ENCODE measurements around the gene WNT8A. TPM values are rescaled to one million over a fixed set of nuclear protein-coding genes. Genes with fewer than 3 reads are reported as not detected.

The WNT8A gene
- total and polyA plus RNA-seq, 2 of the 8 experiments (the other 6 are each of a cell fraction or from before 2014, with no cell fraction given), result 0.06 TPM; not detected in 1

DNA sequence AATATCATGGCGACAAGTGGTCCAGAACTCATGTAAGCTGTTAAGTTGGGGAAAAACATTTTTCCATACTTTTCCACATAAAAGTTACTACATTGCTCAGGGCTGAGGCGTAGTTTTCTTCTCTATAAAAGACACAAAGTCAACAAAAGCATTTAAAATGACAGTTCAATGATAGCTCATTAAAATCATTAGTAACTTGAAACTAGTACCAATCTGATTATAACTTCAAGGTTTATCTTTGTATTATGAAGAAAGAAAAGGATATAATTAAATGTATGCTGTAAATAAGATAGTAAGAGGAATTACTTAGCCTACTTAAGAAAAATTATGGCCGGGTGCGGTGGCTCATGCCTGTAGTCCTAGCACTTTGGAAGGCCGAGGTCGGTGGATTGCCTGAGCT, 45.5 kb downstream of the WNT8A start:
- no peak overlapping the region for H2AFZ ChIP-seq (ENCODE audit: low read length)
- ChIA-PET POLR2A (ENCODE audit: partially characterized antibody) (interaction anchor here (0.9 kb wide), 1 partner anchor 376 kb away, joined by 3 read pairs; the partner anchor contains the start of gene HNRNPA0), CTCF (ENCODE audit: partially characterized antibody) (interaction anchor here (0.7 to 8.4 kb wide), 6 partner anchors 19 to 219 kb away, joined by 3 to 288 read pairs (median 6); partner anchors contain the start of gene WNT8A)
- H3K18ac ChIP-seq (ENCODE audit: extremely low read depth, low read length), result no peak overlapping the region
- no peak overlapping the region for H3K14ac ChIP-seq (ENCODE audit: insufficient read length)
- no peak overlapping the region for H2BK120ac ChIP-seq (replicated peaks; ENCODE audit: low read depth, low read length)
- H3K23ac ChIP-seq (ENCODE audit: insufficient read length), result no peak overlapping the region
- DNase-seq (ENCODE audit: low read depth in 1 of 2, low spot score in 2 of 2) (no peak), FAIRE-seq (no peak)
- no peak overlapping the region for H3K4me3 ChIP-seq (ENCODE audit: extremely low read depth in 1 of 4, insufficient read depth in 2 of 4, low read depth in 3 of 4, low read length in 4 of 4)
- no peak overlapping the region for H3K27ac ChIP-seq (ENCODE audit: low read depth, low read length)
- no peaks in the 10 kb centered on the region for H3K79me1 ChIP-seq (ENCODE audit: low read depth, low read length)
- no peaks in the 10 kb centered on the region for H3K79me2 ChIP-seq (ENCODE audit: control insufficient read depth in 1 of 2, insufficient read depth in 2 of 2, low read length in 2 of 2)
- no peak overlapping the region for H2BK5ac ChIP-seq (ENCODE audit: low read depth, low read length)
- H3K56ac ChIP-seq (replicated peaks; ENCODE audit: insufficient read length, low read depth, low read length), result no peak overlapping the region
- H4K8ac ChIP-seq (ENCODE audit: extremely low read depth, insufficient read depth, low read length), result no peak overlapping the region
- H2AK5ac ChIP-seq (ENCODE audit: low read depth, low read length), result no peak overlapping the region
- H3K36me3 ChIP-seq (ENCODE audit: control insufficient read depth in 2 of 4, insufficient read depth in 4 of 4, low read length in 3 of 4), result no peaks in the 10 kb centered on the region
- H3K9ac ChIP-seq (replicated peaks in 1 of 4; ENCODE audit: extremely low read depth in 1 of 4, low read depth in 3 of 4, low read length in 3 of 4), result no peak overlapping the region
- H3K27me3 ChIP-seq (replicated peaks in 1 of 4; ENCODE audit: control insufficient read depth in 3 of 4, extremely low read depth in 1 of 4, insufficient read depth in 3 of 4, low read length in 3 of 4), result no peaks in the 10 kb centered on the region
- H3K9me3 ChIP-seq (ENCODE audit: insufficient read depth in 2 of 2, low read depth in 1 of 2, low read length in 1 of 2), result no peaks in the 10 kb centered on the region
- H3K4me1 ChIP-seq (replicated peaks in 1 of 4; ENCODE audit: control insufficient read depth in 3 of 4, insufficient read depth in 4 of 4, low read length in 3 of 4), result no peaks in the 10 kb centered on the region; a peak in 1 of 7 replicates
- H4K20me1 ChIP-seq (replicated peaks in 1 of 2; ENCODE audit: control insufficient read depth in 1 of 2, insufficient read depth in 2 of 2, low read length in 2 of 2), result no peaks in the 10 kb centered on the region
- H2BK20ac ChIP-seq (ENCODE audit: low read length), result no peak overlapping the region
- no peaks in the 10 kb centered on the region for H3K23me2 ChIP-seq (ENCODE audit: low read depth, low read length)
- no peak overlapping the region for H2BK12ac ChIP-seq (ENCODE audit: low read depth, low read length)
- 95% methylated on average over 6 of the region's 6 CpGs; no CpG with 5 or more reads in 1 of the 2 experiments for WGBS, 2 experiments (ENCODE audit: extremely low coverage in 1 of 2, insufficient coverage in 1 of 2, insufficient read length in 1 of 2, insufficient replicate concordance in 2 of 2, low coverage in 1 of 2, low lambda C conversion rate in 2 of 2, missing lambda C conversion rate in 1 of 2)
- no peak overlapping the region for H4K91ac ChIP-seq (replicated peaks; ENCODE audit: insufficient read length, low read length)
- H4K5ac ChIP-seq (ENCODE audit: insufficient read length, low read depth, low read length), result no peak overlapping the region
- H3K4me2 ChIP-seq (ENCODE audit: insufficient read depth in 1 of 2, low read depth in 2 of 2, low read length in 2 of 2), result no peak overlapping the region
- H2BK15ac ChIP-seq (ENCODE audit: low read length), result no peak overlapping the region
- no peak overlapping the region for H3K4ac ChIP-seq (replicated peaks; ENCODE audit: insufficient read length, low read depth, low read length)
- TF ChIP-seq POLR2AphosphoS5 (IDR thresholded peaks at IDR 0.05; ENCODE audit: low read depth, low read length) (no peak), BCL11A (IDR thresholded peaks at IDR 0.05; ENCODE audit: low read depth in 2 of 2, low read length in 2 of 2) (no peak), CHD2 (IDR thresholded peaks at IDR 0.05; ENCODE audit: low read length) (no peak), SP2 (IDR thresholded peaks at IDR 0.05; ENCODE audit: low read length) (no peak), JUN (IDR thresholded peaks at IDR 0.05; ENCODE audit: low read depth, low read length) (no peak), TAF7 (optimal IDR thresholded peaks at IDR 0.05; ENCODE audit: borderline replicate concordance, low read depth, low read length) (no peak), TAF1 (IDR thresholded peaks at IDR 0.05; ENCODE audit: low read depth, low read length) (no peak), JUND (IDR thresholded peaks at IDR 0.05; ENCODE audit: low read length) (no peak), ZNF274 (IDR thresholded peaks at IDR 0.05; ENCODE audit: borderline replicate concordance, extremely low read depth, low read length) (no peak), SIX5 (IDR thresholded peaks at IDR 0.05; ENCODE audit: low read depth, low read length) (no peak), ASH2L (IDR thresholded peaks at IDR 0.05; ENCODE audit: low read length) (no peak)
- TF ChIP-seq, protein P1, sequence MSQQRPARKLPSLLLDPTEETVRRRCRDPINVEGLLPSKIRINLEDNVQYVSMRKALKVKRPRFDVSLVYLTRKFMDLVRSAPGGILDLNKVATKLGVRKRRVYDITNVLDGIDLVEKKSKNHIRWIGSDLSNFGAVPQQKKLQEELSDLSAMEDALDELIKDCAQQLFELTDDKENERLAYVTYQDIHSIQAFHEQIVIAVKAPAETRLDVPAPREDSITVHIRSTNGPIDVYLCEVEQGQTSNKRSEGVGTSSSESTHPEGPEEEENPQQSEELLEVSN (IDR thresholded peaks at IDR 0.05), result no peak
- TF ChIP-seq, protein P2, sequence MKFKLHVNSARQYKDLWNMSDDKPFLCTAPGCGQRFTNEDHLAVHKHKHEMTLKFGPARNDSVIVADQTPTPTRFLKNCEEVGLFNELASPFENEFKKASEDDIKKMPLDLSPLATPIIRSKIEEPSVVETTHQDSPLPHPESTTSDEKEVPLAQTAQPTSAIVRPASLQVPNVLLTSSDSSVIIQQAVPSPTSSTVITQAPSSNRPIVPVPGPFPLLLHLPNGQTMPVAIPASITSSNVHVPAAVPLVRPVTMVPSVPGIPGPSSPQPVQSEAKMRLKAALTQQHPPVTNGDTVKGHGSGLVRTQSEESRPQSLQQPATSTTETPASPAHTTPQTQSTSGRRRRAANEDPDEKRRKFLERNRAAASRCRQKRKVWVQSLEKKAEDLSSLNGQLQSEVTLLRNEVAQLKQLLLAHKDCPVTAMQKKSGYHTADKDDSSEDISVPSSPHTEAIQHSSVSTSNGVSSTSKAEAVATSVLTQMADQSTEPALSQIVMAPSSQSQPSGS (IDR thresholded peaks at IDR 0.05; ENCODE audit: low read length), result no peak
